UCSD-AML1 (cell line): ENCODE results near the gene IQCK.

ENCODE experiments used
- DNase-seq: peaks from one replicate; lab custom pipeline; 2025; ENCODE audit not compliant: unreplicated experiment; lab: John Stamatoyannopoulos, UW

IQCK gene

DNA sequence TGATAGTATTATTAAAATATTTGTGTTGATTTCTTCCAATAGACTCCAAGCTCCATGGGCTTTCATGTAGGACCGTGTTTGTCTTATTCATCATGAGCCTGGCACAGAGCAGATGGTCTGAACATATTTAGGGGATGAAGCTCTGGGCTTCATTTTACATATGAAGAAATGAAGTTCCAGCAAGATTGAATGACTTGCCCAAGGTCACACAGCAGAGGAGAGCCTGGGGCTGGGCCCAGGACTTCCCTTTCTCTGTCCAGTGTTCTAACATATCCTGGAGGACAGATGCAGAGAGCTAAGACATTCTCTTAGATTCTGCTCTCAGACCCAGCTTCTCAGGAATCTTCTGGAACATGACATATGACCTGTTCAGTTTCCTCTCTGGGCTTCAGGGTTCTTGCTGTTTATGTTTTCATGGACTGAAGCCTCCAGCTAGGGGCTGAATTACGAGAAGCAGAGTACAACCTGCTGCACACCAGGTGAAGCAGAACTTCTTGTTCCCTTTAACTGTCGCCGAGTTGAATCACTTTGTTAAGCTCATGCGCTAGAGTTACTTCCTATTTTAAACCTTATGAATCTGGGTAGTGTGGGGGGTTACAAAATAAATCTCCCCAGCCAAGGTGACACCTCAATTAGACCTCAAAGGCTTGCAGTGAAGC is 113.0 kb downstream of the IQCK start:
- no peak for DNase-seq

DNA sequence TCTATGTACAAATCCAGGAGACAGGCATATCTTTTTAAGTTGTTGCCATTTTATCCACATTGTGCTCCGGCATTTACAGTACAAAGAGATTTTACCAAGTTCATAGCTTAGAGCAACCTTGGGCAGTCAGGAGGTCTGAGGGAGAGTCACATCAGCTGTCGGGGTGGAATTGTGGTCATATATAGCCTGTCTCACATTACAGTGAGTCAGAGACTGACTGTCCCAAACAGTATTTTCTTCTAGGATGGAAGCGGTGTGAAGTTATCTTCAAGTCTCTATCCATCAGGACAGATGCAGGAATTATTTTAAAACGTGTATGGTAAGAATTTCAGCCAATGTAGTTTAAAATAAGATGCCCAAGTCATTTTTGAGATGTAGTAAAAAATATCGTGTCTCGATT is 113.6 kb downstream of the IQCK start:
- no peak for DNase-seq

DNA sequence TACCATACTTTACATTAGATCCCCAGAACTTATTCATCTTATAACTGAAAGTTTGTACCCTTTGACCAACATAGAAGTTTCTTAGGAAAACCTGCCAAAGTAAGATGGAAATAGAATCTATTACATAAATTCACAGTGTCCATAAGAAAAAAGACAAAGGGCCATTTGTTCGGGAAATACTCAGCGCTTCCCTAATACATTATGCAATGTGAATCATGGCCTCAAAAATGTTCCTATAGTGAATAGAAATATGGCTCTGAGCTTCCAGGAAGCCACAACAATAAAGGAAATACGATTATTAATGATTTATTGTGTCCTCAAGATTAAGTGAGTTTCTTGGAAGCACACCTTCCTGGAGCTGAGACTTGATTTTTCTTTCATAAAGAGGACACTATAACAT is 115.1 kb downstream of the IQCK start:
- DNase-seq, result no peak

DNA sequence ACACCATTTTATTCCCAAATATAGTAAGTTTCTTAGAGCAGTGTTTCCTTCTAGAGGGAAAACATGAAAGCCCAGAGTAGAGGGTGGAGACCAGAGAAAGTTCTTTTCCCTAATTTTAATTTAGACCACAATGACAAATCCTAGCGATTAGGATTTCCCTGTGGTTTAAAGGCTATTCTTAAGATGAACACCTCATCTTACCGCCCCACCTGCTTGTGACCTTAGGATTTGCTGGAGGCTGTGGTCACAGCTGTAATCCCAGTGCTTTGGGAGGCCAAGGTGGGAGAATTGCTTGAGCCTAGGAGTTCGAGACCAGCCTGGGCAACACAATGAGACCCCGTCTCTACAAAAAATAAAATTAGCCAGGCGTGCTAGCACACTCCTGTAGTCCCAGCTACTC is 115.5 kb downstream of the IQCK start:
- no peak for DNase-seq

- no peak for DNase-seq
These were observed 117.1 kb downstream of the IQCK start for GRCh38 chr16:19835196-19835595.

- no peak for DNase-seq
These were observed 117.9 kb downstream of the IQCK start for GRCh38 chr16:19835968-19836421.

DNA sequence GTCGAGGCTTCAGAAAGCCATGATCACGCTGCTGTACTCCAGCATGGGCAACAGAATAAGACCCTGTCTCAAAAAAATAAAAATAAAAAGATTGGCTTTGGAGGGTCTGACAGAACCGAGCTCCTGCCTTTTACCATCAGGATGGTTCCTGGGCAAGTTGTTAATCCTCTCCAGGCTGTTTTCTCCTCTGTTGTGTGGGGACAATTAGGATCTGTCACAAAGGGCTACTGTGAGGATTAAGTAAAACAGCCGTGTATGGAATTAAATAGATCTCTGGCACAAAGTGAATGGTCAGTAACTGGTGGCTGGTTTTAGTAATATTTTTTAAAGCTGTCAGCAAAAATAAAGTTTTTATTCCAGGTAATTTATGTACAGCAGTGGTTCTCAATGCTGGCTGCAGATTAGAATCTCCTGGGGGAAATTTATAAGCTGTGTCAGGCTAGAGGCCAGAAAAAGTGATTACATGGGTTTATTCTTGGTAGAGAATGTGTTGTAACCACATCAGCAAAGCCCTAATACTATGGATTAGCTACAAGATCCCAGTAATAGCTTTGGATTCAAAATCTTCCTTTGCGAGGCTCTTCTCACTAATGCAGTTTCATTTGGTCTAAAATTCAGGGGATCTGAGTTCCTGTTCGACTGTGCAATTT is 119.4 kb downstream of the IQCK start:
- no peak for DNase-seq

- no peak for DNase-seq
These were observed 120.1 kb downstream of the IQCK start for GRCh38 chr16:19837984-19838707.

DNA sequence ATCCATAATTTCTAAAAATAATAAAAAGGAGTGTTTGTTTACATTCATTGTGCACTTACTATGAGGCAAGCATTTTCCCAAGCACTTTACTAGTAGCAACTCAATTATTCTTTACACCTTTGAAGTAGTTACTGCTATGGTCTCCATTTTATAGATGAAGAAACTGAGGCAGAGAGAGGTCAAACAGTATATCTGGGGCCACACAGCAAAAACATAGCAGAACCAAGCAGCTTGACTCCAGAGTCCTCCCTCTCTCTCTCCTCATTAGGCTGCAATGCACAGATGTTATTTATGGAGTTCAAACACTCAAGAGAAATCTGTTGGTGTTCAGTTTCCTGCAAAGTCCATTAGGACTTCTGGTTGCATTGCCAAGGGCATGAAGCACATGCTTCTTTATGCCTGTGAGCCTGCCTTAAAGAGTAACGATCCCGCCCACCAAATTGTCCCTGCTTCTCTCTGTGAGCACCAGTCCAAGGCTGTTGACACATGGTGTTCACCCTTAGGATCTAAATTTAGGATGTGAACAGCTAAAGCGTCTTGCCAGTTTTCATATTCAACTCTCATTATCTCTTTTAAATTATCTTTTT is 122.5 kb downstream of the IQCK start:
- DNase-seq, result no peak

- DNase-seq, result no peak
These were observed 123.1 kb downstream of the IQCK start for GRCh38 chr16:19841184-19841583.

DNA sequence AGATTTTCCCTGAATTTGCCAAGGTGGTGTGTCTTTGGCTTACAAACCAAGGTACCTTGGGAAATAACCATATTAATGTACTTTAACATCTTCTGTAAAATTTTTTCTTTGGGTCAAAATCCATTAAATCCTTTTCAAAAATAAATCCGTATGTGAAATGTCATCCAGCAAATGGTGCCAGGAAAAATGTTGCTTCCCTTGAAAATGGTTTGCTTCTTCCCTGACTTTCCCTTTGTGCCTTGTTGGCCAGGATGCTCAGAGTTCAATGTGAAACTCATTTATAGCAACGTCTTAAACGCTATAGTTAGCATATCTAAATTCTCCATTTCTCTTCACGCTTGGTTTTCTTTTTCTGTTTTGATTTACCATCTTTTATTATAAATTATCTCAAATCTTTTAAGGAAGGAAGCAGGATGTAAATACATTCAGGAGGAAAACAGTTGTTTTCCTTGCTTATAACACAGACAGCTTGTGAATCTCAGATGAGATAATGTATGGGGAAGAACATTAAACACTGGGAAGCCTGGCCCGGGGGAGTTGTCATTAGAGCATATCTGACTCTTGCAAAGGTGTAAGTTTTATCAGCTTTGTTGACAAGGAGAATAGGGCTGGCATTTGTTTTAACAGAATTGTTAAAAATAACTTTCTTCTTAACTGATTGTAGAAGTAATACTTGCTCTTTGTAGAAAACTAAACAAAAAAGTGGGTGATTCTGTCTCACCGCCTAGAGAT is 124.5 kb downstream of the IQCK start:
- no peak for DNase-seq

DNA sequence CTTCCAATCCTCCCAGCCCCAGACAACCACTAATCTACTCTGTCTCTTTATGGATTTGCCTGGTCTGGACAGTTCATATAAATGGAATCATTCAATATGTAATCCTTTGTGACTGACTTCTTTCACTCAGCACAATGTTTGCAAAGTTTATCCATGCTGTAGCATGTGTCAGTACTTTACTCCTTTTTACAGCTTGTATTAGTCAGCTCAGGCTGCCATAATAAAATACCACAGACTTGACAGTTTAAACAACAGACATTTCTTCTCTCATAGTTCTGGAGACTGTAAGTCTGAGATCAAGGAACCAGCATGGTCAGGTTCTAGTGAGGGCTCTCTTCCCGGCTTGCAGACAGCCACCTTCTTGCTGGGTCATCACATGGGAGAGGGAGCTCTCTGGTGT is 125.3 kb downstream of the IQCK start:
- no peak for DNase-seq

DNA sequence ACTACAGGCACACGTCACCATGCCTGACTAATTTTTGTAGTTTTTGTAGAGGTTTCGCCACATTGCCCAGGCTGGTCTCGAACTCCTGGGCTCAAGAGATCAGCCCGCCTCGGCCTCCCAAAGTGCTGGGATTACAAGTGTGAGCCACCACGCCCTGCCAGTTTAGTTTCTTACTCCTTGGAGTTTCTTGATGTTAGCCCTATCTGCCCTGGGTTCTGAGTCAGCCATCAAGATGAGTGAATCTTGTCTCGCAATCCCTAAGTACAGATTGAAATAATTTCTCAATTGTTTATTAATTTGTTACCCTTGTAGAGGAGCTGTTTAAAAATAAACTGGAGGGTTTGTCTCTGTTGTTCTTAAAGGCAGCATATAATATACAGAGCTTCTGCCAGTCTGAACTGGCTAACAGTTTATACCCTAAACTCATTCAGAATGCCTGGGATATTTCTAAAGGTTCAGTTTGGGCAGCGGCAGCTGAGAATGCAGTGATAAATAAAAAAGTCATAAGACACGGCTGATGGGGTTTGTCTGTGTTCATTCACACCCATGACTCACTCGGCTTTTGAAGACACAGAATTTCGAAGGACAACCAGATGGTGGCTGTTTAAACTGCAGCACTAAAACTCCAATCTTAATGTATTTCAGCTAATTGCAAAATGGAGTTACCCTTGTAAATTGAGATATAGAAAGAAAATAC is 127.0 kb downstream of the IQCK start:
- DNase-seq, result no peak

DNA sequence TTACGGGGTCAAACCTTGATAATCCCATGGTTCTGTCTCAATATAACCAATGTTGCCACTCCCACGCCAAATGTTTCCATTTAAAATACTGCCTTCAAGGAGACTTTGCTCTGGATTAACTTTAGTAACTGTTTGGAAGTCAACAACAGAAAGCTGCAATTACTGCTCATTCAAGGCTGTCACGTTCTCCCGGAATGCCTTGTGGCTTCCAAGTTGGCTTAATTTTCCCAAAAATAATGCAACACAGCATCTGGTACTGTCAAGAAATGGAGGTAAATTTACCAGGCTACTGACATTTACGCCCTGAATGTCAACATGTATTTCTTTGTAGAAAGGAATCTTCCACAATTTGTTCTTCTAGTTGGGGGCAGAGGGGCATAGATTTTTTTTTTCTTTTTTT is 128.4 kb downstream of the IQCK start:
- no peak for DNase-seq

- no peak for DNase-seq
These were observed 130.7 kb downstream of the IQCK start for GRCh38 chr16:19848756-19849155.

DNA sequence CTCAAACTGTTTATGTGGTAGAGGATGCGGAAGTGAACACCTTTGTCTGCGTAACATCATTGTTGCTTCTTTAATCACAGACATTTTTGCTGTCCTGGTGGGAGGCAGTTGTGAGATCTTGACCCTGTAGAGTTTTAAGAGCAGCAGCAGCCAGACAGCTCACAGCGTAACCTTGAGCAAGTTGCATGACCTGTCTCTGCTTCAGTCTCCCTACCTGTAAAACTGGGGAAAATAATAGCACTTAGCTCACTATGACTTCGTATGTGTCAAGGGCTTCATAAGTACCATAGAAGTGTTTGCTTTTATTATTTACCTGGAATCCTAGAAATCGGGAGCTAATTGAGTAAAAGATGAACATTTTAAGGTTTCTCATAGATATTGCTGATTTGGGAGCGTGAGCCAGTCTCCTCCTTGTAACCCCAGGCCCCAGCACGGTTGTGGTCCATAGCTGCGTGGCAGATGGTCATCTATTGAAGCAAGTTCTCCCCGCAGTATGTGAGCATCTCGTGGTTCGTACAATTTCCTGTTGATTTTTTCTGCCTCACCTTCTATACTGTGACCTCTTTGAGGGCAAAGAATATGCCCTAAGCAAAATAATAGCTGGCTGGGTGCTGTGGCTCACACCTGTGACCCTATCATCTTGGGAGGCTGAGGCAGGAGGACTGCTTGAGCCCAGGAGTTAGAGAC is 132.2 kb downstream of the IQCK start:
- DNase-seq, result no peak

DNA sequence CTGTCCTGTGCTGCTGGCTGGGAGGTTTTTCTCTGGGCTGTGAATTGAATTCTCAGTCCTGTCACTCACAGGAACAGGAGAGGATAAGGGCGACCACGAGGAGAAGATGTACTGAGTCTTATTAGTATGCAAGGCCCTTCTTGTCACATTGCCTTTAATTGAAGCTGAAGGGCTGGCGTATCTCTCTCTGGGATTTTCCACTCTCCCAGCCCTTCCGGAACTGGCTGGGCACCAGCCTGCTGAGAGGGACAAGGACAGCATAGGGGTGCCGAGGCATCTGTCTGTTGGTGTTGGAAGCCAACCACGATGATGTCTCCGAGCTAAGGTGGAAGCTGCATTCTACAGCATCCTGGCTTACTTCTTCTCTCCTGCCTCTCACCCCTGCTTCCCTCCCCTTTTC is 133.4 kb downstream of the IQCK start:
- no peak for DNase-seq

GRCh38 chr16:19853132-19853741 is 135.2 kb downstream of the IQCK start:
- DNase-seq, result no peak

- no peak for DNase-seq
These were observed 135.9 kb downstream of the IQCK start for GRCh38 chr16:19853742-19854542.
